ENCODE results near the gene ACACA. TPM values are rescaled to one million over a fixed set of nuclear protein-coding genes. Genes with fewer than 3 reads are reported as not detected.

The ACACA gene
- total RNA-seq, 4 donors from 2014 or later: 4.7 to 75.1 (median 41.9) TPM

DNA sequence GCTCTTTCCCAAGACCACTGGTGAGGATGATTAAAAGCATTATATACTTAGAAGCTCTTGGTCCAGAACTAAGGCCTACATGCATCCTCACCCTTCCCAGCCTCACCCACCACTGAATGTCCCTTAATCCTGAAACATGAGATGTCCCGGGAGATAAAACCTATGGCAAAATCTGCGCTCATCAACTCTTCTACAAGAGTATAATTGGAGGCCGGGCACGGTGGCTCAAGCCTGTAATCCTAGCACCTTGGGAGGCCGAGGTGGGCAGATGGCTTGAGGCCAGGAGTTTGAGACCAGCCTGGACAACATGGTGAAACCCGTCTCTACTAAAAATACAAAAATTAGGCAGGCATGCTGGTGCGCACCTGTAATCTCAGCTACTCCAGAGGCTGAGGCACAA is 13.3 kb downstream of the ACACA start:
- no peak overlapping the region for H3K27ac ChIP-seq
- TF ChIP-seq, protein P1, sequence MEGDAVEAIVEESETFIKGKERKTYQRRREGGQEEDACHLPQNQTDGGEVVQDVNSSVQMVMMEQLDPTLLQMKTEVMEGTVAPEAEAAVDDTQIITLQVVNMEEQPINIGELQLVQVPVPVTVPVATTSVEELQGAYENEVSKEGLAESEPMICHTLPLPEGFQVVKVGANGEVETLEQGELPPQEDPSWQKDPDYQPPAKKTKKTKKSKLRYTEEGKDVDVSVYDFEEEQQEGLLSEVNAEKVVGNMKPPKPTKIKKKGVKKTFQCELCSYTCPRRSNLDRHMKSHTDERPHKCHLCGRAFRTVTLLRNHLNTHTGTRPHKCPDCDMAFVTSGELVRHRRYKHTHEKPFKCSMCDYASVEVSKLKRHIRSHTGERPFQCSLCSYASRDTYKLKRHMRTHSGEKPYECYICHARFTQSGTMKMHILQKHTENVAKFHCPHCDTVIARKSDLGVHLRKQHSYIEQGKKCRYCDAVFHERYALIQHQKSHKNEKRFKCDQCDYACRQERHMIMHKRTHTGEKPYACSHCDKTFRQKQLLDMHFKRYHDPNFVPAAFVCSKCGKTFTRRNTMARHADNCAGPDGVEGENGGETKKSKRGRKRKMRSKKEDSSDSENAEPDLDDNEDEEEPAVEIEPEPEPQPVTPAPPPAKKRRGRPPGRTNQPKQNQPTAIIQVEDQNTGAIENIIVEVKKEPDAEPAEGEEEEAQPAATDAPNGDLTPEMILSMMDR (IDR thresholded peaks at IDR 0.05): no peak
- TF ChIP-seq POLR2A (IDR thresholded peaks at IDR 0.05): no peak
- H3K4me3 ChIP-seq: no peak overlapping the region
- no peak for DNase-seq
- H3K27me3 ChIP-seq: no peaks in the 10 kb centered on the region
- H3K9me3 ChIP-seq: no peaks in the 10 kb centered on the region
- no peaks in the 10 kb centered on the region for H3K4me1 ChIP-seq
- intact Hi-C loops (cut with DNase I; ENCODE audit: low total_unique reads): no loop called here
- no peaks in the 10 kb centered on the region for H3K36me3 ChIP-seq

- no peak overlapping the region for H3K4me3 ChIP-seq
- H3K36me3 ChIP-seq: no peaks in the 10 kb centered on the region
- H3K9me3 ChIP-seq: no peaks in the 10 kb centered on the region
- TF ChIP-seq, protein P1 (IDR thresholded peaks at IDR 0.05): no peak
- no peak for TF ChIP-seq POLR2A (IDR thresholded peaks at IDR 0.05)
- no peaks in the 10 kb centered on the region for H3K27me3 ChIP-seq
- intact Hi-C loops (cut with DNase I; ENCODE audit: low total_unique reads): no loop called here
- no peaks in the 10 kb centered on the region for H3K4me1 ChIP-seq
- DNase-seq: no peak
- peak overlapping the region in 1 of 2 donors; percentile 3 for H3K27ac ChIP-seq
These were observed 14.5 kb downstream of the ACACA start for GRCh38 chr17:37392024-37392590.

GRCh38 chr17:37391146-37391545 is 15.5 kb downstream of the ACACA start:
- Histone ChIP-seq H3K27ac (no peak overlapping the region), H3K4me1 (no peaks in the 10 kb centered on the region), H3K9me3 (no peaks in the 10 kb centered on the region), H3K4me3 (no peak overlapping the region), H3K36me3 (no peaks in the 10 kb centered on the region), H3K27me3 (no peaks in the 10 kb centered on the region)
- TF ChIP-seq POLR2A (IDR thresholded peaks at IDR 0.05): no peak
- TF ChIP-seq, protein P1 (IDR thresholded peaks at IDR 0.05): no peak
- DNase-seq: no peak
- intact Hi-C loops (cut with DNase I; ENCODE audit: low total_unique reads): no loop called here

DNA sequence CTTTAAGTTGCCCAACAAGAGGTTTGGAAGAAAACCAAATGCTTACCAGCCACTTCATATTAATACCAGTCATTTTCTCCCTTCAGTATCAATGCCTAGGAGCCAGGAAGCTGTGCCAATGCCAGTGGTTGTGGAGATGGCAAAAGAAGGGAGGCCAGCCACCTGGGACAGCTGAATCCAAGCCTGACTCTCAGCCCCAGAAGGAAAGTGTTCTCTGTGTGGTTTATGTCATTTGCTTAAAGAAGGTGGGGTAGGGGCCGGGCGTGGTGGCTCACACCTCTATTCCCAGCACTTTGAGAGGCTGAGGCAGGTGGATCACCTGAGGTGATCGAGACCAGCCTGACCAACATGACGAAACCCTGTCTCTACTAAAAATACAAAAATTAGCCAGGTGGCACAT is 17.5 kb downstream of the ACACA start:
- no peak for TF ChIP-seq POLR2A (IDR thresholded peaks at IDR 0.05)
- TF ChIP-seq, protein P1 (IDR thresholded peaks at IDR 0.05): no peak
- Histone ChIP-seq H3K27me3 (no peaks in the 10 kb centered on the region), H3K9me3 (no peaks in the 10 kb centered on the region), H3K4me1 (no peaks in the 10 kb centered on the region), H3K27ac (no peak overlapping the region), H3K36me3 (no peaks in the 10 kb centered on the region), H3K4me3 (no peak overlapping the region)
- no peak for DNase-seq
- intact Hi-C loops (cut with DNase I; ENCODE audit: low total_unique reads): no loop called here

- TF ChIP-seq POLR2A (IDR thresholded peaks at IDR 0.05): no peak
- TF ChIP-seq, protein P1 (IDR thresholded peaks at IDR 0.05): no peak
- Histone ChIP-seq H3K4me3 (no peak overlapping the region), H3K27me3 (no peaks in the 10 kb centered on the region), H3K9me3 (no peaks in the 10 kb centered on the region), H3K36me3 (no peaks in the 10 kb centered on the region), H3K27ac (no peak overlapping the region), H3K4me1 (no peaks in the 10 kb centered on the region)
- intact Hi-C loops (cut with DNase I; ENCODE audit: low total_unique reads): no loop called here
- no peak for DNase-seq
These were observed 18.4 kb downstream of the ACACA start for GRCh38 chr17:37388266-37388665.

Measured in uterus (tissue), 4 donors.